GM12891 (cell line): ENCODE results near the gene CCDC57.

ENCODE experiments used
- PAX5 ChIP-seq: IDR thresholded peaks from 2 replicates; pipeline ENCODE4 v1.6.1; 2011; ENCODE audit warnings: low read length, moderate library complexity, mild to moderate bottlenecking; ENCODE audit not compliant: insufficient read depth, severe bottlenecking
- POLR2A ChIP-seq: IDR thresholded peaks from 2 replicates; pipeline ENCODE4 v1.6.1; 2011; ENCODE audit warnings: low read depth, low read length, control low read depth
- POLR2AphosphoS5 ChIP-seq: IDR thresholded peaks from 2 replicates; pipeline ENCODE4 v1.6.1; 2011; ENCODE audit warnings: low read depth, low read length, control low read depth
- POU2F2 ChIP-seq: IDR thresholded peaks from 2 replicates; pipeline ENCODE4 v1.6.1; 2011; ENCODE audit warnings: low read depth, mild to moderate bottlenecking, control low read depth, low read length, moderate library complexity
- SPI1 ChIP-seq: IDR thresholded peaks from 2 replicates; pipeline ENCODE4 v1.6.1; 2011; ENCODE audit warnings: low read depth, low read length, control low read depth
- TAF1 ChIP-seq: IDR thresholded peaks from 2 replicates; pipeline ENCODE4 v1.6.1; 2011; ENCODE audit warnings: low read depth, low read length, control low read depth

GRCh38 chr17:82235056-82235774 lies 22.6 kb upstream of the CCDC57 start:
- TF ChIP-seq POLR2A (no peak), POLR2AphosphoS5 (no peak), SPI1 (no peak), POU2F2 (no peak), TAF1 (no peak), PAX5 (no peak)
